ENCODE data around the gene ADAMTS1.
"Not testable (repeated sequence)": the region's sequence is repeated elsewhere in the genome, so short reads cannot be mapped to it uniquely, and the experiment has no call there.

Gene ADAMTS1

DNA sequence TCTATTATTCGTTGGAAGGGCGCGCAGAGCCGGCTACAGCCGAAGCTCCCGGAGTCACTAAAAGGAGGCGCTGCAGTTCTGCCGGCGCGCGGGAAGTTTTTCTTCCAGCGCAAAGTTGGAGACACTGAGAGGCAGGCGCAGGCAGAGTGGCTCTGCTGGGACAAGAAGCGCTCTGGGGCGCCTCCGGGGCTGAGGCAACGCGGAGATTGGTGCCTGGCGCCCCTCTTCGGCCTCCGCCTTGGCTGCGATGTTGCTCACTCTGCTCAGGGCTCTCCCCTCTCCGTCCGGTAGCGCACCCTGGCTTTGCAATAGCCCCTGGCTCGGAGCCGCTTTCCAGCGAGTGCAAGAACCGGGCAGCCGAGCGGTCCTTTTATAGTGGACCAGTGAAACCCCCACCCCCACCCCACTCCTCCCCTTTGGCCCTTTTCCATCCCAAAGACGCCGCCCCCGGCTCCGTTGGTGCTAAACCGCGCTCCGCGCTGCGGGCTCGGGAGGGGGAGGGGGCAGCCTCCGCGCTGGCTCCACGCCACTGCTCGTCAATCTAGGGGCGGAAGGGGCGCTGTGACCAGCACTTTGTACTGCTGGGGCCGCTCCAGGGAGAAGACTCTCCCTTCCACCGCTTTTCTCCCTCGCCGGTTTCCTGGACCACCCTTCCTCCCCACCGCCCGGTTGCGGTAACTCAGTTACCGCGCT, at the start of gene ADAMTS1:
TSS of gene ADAMTS1 (minus strand) at position 344 of the 693 bp plus-strand sequence. CDS start 455 bp downstream, outside the sequence.
- no peak for DNase-seq

GRCh38 chr21:26892151-26892550, 46.9 kb upstream of the ADAMTS1 start:
- DNase-seq: no peak

- DNase-seq: no peak
Observed at GRCh38 chr21:26888931-26889330, 43.7 kb upstream of the ADAMTS1 start.

GRCh38 chr21:26888256-26888655, 43.0 kb upstream of the ADAMTS1 start:
- no peak for DNase-seq

DNA sequence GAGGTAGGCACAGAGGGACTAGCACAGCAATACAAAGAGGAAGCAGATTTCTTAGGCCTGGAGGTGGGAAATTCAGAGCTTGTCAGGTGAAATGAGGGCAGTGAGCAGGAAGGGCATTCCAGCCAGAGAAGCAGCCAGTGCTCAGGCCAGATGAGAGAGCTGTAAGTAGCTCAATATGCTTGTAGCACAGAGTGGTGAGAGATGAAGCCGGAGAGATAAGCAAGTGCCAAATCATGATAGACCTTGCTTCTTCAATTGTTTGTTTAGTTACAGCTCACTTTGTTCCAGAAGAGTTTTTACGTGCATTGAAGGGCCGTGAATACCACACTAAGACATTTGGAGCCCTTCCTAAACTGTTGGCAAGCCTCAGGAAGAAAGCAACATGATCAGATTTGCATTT, 42.0 kb upstream of the ADAMTS1 start:
- no peak for DNase-seq

- DNase-seq: no peak
Observed at GRCh38 chr21:26884436-26884835, 39.2 kb upstream of the ADAMTS1 start.

DNA sequence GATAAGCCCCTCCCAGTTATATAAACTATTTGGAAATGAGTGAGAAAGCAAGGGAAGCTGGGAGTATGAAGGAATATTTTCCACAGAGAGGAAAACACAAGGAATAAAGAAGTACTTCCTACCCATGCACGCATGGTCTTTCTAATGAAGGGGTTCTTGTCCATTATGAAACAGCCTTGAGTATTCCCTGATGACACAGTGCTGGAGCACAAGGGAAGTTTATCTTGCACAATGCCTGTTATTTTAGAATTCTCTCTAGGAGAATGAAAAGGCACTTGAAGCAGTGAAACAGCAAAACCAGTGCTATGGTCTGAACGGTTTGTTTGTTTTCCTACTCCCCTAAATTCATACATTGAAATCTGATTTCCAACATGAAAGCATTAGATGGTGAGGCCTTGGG, 38.6 kb upstream of the ADAMTS1 start:
- DNase-seq: no peak

GRCh38 chr21:26881504-26882228, 36.5 kb upstream of the ADAMTS1 start:
- DNase-seq: no peak

DNA sequence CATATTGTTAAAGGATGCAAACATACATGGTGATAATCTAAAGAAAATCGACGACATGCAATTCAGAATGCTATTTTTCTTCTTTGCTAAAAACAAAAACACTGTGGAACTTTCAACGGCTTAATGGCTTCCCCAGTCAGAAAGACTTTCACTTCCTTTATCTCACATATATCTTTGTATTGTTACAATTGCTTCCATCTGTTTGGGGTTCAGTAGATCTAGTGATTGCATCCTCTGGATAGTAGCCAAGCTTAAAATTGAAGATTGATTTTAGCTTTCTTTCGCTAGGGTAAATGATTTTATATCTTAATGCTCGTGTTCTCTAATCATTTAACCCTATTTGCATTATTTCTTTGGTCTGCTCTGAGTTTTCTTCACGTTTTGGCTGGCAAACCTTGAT, 31.8 kb upstream of the ADAMTS1 start:
- no peak for DNase-seq

- DNase-seq: no peak
Observed at GRCh38 chr21:26874347-26874746, 29.1 kb upstream of the ADAMTS1 start.

DNA sequence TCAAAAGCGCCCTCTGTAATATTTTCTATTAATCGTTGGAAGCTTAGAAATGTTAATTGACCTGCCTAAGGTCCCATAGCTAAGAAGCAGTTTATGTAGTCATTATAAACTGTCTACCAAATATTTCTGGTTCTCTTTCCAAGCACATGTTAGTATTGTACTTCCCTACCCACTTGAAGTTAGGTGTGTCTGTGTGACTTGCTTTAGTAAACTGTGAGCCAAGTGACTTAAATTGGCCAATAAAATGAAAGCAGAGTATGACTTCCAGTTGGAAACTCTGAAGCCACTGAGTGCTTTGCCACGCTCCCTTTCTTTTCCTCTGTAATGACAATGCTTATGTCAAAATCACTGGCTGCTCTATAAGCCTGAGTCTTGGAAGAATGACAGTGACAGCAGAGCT, 20.6 kb upstream of the ADAMTS1 start:
- no peak for DNase-seq

- not testable (repeated sequence) for DNase-seq
Observed at GRCh38 chr21:26856871-26857350, 11.7 kb upstream of the ADAMTS1 start.

DNA sequence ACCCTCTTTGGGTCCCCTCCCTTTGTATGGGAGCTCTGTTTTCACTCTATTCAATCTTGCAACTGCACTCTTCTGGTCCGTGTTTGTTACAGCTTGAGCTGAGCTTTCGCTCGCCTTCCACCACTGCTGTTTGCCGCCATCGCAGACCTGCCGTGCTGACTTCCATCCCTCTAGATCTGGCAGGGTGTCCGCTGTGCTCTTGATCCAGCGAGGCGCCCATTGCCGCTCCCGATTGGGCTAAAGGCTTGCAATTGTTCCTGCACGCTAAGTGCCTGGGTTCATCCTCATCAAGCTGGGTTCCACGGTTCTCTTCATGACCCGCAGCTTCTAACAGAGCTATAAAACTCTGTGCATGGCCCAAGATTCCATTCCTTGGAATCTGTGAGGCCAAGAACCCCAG, 9.5 kb upstream of the ADAMTS1 start:
- not testable (repeated sequence) for DNase-seq

DNA sequence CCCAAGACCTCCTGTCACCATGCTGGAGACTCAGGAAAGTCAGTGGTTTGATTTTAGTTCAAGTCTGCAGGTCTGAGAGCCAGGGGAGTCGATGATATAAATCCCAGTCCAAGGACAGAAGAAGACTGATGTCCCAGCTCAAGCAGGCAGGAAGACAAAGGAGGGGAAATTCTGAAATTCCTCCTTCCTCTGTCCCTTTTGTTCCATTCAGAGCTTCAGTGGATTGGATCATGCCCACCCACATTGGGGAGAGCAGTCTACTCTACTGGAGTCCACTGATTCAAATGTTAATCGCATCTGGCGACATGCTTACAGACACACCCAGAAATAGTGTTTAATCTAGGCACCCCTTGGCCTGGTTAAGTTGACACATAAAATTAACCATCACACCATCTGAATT, 7.2 kb upstream of the ADAMTS1 start:
- no peak for DNase-seq

DNA sequence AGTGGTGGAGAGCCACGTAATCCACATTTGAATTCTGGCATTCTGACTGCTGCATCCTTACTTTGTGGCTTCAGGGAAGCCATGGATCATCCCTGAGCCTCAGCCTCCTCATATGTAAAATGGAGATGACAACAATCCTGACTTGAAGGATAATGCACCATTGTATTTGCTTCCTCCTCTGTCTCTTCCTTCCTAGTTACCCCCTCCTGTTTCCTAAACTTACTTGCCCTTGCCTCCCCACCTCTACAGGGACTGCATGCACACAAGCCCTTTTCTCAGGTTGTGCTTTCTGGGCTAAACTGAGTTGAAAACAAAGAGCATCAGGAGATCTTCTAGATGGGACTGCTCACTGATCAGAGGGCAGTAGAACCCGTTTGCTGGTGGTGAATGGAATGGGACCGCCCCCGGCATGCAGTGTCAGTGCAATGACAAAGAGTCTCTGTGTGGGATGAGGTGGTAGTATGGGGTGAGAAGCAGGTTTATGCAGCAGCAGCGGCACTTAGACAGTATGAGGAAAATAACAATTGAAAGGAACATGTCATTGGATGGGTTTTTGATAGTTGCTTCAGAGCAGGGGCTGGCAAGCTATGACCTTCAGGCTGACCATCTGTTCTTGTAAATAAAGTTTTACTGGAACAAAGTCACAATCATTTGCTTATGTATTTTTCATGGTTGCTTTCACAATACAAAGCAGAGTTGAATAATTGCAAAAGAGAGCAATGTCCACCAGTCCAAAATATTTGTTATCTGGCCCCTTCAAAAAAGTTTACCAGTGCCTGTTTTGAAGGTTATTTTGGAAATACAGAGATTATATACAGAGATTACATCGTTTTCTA, 6.1 kb upstream of the ADAMTS1 start:
- DNase-seq: no peak

DNA sequence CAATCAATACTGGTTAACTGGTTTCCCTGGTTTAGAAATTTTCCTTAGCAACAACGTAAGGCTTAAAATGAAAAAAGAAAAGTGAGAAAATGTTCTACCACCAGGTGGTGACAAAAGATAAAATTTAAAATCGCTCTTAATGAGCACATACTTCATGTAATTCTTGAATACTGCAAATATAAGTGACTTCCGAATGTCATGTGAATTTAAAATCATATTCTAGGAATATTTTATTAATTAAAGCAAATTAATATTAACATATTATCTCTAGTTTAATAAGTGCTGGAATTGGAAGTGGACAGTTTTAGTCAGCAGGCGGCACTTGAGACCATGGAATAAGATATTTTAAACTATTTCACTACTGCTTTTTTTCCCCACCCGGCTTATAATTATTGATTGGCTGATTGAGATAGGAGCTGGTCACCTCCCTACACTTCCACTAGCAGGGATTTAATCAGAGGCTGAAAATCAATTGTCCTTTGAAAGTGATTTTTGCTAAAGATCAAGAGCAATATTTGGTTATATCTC, 5.0 kb upstream of the ADAMTS1 start:
- DNase-seq: no peak

DNA sequence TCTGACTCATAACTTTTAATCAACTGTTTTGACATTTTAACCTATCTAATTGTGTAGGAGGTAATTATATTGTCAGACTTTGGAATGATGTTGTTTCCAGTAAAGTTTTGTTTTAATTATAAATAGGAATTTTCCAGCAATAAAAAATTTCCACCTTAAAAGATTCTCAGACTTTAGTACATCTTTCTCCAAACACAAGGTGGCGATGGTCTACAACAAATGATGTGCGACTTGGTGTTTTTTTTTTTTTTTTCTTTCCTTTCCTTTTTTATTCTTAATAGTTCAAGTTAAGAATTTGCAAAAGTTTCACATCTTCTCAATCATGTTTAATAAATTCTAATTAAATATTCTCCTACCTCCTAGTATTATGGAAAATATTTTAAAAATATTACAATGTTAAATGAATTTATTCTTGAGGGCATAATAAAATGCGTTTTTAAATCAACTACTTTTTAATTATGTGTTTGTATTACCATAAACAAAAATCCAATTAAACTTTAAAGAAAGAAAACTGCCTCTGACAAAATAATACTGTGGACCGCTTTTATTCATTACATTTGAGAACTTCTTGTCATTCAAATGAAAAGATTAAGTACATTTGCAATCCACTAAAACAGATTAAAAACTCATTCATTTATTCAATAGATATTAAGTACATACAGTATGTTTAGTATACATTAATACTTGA, 4.4 kb upstream of the ADAMTS1 start:
- DNase-seq: no peak

- DNase-seq: no peak
Observed at GRCh38 chr21:26847921-26848320, 2.7 kb upstream of the ADAMTS1 start.

- DNase-seq: no peak
Observed at GRCh38 chr21:26847002-26847401, 1.8 kb upstream of the ADAMTS1 start.

DNA sequence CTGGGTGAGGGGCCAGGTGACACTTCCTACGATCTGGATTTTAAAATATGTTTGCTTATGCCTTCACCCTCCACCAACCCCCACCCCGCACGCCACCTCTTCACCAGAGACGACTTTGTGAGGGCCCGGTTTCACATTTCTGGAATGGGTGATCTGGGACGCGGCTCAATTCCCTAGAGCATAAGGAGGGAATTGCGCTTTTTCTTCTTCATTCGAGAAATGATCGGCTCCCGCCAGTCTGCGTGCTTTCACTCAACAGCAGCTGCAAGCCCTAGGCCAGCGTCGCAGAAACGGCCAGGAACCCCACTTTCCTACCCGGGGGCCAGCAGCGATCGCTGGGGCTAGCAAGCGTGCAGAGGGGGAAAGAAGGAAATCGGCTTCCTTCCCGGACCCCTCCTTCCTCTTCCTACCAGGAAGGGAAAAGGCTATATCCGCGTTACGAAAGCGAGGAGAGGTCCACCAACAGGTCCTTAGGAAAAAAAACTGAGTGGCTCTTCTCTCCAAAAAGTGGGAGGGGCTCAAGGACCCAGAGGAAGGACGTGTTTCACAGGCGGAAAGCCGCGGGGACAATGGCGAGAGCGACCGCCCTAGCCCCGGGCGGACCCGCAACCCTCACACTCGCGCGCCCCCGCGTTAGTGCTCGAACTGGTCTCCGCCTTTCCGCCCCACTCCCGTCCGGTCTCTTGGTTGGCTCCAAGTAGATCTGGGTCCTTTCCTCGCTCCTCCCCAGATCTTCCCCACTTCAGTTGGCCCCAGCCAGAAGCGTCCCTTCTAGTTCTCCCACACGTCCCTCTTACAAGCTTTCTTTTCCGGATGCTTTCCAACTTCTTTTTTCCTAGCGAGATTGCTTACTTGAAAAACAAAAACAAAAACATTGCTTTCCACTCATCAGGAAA, 1.1 kb upstream of the ADAMTS1 start:
- DNase-seq: no peak

GRCh38 chr21:26845759-26846035, 488 bp upstream of the ADAMTS1 start:
- DNase-seq: no peak

Data from activated CD4-positive, alpha-beta T cell treated with anti-CD3 and anti-CD28 coated beads for 1 hour (primary cell).